NCI-H2196 treated with DMSO at 0.1 percent for 48 hours (cell line): ENCODE data around the gene TTLL8.
"Not testable (repeated sequence)": the region's sequence is repeated elsewhere in the genome, so short reads cannot be mapped to it uniquely, and the experiment has no call there.

ENCODE experiments used
- DNase-seq: peaks from one replicate; lab custom pipeline; 2025; ENCODE audit not compliant: unreplicated experiment; lab: John Stamatoyannopoulos, UW

The TTLL8 gene

DNA sequence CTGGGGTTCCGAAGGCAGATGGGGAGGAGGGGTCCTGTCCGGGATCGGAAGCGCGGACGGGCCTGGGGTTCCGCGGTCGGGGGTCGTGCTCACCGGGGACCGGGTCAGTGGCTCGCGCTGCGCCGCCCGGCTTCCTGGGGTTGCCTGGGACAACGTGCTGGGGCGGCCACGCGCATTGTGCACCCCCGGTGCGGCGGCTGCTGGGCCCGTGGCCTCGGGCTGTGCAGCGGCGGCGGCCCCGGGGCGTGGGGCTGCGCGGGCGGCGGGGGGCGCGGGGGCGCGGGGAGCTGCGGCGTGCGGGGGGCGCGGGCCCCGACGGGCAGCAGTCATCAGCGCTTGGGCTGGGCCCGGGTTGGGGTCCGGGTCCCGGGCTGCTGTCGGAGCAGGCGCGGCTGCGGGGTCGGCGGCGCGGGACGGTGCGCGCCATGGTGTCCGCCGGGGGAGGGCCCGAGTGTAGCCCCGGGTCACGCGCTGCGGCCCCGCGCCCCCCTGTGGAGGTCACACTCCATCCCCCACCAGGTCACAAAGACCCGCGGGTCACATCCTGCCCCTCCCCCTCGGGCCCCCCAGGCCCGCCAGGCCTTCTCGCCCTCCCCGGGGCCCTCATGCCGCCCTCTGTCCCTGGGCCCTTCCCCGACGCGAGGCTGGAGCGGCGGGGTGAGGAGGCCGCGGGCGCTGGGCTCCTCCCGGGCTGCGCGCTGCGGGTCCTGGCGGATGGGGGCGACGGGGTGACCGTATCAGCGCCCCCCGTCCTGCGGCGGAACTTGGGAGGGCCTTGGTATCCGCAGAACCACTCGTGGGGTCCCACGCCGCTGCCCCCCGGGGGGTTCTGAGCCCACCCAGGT lies at the start of gene TTLL8:
TSS of gene TTLL8 (minus strand) at position 238 of the 845 bp plus-strand sequence.
- DNase-seq: no peak

DNA sequence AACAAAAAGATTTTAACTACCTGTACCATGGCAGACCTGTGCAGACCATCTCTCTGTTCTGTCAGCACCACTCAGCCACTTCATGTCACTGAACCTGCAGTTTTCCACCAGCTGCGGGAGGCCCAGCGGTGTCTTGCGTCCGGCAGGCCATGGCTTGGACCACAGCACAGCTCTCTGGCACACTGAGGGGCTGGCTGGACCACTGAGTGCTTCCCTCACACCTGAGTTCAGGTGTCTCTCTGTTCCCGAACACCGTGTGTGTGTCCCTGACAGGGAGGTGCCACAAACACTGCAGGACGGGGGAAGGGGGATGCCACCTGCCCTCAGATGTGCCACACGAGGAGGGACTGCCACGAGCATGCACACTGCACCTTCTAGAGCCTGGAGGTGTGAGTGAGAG lies 49.4 kb upstream of the TTLL8 start:
- DNase-seq: no peak

DNA sequence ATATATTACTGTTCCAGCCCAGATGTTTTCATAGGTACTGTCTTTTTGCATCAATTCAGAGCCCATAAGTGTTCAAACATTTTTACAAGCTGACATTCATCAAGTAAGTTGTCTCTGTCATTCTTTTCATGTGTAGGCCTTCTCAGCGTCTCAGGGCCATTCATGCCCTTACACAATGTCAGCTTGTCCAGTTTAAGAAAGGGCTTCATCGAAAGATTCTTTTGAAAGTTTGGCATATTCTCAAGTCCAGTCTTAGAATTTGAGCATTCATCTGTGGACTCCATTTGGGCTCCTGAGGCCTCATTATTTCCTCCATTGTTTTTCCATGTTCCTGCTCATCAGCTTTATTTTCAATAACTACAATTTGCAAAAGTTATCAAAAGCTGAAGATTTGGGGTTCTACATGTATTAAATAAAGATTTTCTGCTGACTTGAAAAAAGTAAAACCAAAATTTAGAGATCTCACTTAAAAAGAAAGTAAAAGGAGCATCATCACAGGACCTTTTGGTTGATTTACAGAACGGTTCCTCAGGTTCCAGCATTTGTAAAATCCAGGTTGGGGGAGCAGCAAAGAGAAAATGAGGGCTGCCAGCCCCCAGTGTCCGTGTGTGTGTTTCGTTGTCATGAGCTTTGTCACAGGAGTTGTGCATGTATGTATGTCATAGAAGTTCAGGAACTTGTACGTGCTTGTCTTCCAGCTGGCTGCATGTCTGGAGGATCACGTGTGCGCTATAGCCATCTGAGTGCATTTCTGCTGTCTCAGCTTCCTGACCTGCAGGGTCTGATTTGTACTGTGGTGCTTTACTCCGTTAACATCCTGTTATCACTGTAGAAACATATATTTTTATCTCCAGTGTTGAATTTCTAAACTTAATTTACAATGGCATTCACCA lies 47.4 kb upstream of the TTLL8 start:
- DNase-seq: no peak

DNA sequence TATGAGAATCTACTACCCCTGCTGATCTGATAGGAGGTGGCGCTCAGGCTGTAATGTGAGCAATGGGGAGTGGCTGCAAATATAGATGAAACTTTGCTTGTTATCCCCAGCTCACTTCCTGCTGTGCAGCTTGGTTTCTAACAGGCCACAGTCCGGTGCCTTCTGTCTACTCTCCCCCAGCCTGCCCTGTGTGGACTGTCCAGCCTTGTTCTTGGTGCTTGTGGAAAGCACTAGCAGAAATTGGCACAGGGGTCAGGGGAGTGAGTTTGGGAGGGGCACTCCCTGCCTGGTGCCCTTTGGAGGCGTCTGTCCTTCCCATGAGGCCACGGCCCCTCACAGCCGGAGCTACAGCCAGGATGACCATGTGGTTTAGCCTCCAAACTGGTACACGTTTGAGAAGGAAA lies 46.0 kb upstream of the TTLL8 start:
- DNase-seq: no peak

DNA sequence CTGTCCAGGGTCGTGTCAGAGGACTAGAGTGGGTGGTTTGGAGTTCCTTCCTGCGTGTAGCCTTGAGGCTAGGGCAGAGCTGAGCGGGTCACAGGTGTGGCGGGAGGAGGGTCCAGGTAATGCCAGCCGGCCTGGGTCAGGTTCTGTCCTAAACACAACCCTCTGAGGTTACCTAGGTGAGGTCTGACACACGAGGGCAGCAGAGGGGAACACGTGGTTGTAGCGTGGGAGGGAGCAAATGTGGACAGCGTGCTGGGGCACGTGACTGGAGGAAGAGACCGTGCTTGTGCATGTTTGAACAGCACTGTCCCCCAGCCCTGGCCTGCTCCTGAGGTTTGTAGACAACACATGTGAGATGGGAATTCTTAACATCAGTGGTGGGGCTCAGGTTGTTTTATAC lies 44.8 kb upstream of the TTLL8 start:
- DNase-seq: peak; percentile 42

DNA sequence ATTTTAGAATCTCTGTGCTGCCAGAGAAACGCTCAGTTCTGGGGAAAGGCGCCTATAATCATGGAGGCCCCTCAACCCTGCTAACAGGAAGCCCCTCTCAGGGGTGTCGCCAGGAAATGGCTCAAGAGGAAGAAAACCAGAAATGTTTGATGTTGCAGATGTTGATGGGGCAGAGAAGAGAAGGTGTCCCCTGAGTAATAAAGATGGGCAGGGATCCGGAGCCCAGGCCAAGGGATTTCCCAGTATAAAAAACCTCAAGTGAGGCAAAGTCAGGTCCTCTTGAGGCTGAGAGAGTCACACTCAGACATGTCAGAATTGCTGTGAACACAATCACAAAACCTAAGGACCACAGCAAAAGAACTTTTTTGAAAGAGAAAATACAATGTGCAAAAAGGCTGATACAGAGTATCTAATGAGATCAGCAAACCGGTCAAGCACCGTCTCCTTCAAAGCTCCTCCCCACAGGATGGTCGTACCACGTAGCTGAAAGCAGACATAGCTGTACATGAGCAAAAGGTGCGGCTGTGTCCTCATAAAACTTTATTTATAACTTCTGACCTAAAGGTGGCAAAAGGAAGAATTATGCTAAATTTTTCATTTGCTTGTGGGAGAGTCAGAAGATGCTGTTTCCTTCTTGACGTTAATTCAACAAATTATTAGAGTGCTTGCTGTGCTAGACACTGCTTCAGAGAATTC lies 43.9 kb upstream of the TTLL8 start:
- no peak for DNase-seq

DNA sequence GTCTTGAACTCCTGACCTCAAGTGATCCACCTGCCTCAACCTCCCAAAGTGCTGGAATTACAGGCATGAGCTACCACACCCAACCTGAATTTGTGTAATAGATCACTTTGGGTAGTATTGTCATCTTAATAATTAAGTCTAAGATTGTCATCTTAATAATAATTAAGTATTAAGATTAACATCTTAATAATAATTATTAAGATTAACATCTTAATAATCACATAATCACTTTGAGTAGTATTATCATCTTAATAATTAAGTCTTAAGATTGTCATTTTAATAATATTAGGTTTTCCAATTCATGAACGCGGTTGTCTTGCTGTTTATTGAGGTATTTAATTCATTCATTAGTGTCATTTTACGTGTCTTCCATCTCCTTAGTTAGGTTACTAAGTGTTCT lies 40.0 kb upstream of the TTLL8 start:
- DNase-seq: no peak

DNA sequence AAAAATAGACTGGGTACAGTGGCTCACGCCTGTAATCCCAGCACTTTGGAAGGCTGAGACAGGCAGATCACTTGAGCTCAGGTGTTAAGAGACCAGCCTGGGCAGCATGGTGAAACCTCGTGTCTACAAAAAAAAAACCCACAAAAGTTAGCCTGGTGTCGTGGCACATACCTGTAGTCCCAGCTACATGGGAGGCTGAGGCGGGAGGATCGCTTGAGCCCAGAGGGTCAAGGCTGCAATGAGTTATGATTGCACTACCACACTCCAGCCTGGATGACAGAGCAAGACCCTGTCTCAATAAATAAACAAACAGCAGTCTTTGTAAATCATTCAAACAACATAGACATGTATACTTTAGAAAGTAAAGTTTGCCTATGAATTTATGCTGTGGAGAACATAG lies 34.2 kb upstream of the TTLL8 start:
- DNase-seq: no peak

DNA sequence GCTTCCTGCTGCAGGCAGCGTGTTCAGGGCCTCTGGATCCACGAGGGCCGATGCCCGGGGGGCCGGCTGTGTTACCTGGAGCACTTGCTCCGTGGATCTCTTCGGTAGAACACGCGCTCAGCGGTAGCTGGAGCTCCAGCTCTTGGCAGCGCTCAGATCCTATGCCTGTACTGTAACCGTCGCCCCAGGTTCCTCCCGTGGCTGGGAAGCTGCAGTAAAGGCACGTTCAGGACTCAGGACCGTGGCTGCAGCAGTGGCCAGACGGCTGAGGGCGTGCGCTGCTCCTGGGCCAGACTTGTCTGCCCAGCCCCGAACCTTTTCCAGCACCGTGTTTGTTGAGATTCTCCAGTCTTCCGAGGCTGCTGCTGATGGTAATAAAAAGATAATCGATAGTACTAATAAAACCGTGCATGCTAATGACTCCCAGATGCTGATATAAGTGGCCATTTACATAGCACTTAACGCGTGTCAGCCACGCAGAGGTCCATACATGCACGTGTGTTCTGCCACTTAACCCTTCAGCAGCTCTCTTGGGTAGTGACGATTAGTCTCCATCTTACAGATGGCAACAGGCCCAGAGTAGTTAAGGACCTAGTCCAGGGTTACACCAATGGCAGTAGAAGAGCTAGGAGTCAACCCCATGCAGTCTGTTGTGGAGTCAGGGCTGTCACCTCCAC lies 33.1 kb upstream of the TTLL8 start:
- no peak for DNase-seq

DNA sequence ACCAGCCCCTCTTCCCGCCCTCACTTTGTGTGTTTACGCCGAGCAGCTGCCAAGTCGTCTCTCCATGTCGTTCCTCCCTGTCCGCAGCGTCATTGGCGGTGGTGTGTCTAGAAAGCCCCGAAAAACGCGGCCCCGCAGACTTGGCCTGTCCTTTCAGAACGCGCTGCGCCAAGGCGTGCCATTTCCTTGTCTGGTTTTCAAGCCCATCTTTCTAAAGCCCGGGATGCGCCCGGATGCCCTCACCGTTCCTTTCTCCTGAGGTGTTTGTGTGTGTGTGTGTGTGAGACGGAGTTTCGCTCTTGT lies 32.3 kb upstream of the TTLL8 start:
- no peak for DNase-seq

DNA sequence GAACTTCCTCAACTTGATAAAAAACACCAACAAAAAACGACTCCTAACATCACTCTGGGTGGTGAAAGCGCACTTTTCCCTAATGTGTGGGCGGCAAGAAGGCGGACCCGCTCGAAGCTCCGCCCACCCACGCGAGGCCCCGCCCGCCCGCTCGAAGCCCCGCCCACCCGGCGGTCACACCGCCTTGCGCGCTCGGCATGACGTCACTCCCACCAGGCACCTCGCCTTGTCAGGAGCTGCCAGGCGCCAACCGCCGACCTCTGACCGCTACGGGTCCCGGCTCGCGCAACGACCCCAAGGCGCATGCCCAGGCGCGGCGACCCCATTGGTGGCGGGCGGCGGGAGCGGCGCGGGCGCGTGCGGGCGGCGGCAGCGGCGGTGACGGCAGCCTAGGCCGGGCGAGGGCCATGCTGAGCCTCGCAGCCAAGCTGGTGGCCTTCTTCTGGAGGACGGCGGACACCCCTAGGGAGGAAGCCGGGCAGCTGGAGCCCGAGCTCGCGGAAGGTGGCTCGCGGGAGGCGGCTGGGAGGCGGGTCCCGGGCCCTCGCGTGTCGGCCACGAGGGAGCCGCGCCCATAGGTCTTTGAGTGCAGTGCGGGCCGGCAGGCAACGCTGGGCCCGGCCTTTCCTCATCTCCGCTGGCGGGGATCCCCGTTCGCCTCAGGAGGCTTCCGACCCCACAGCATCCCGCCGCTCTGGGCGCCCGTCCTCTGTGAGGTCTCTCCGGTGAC lies 31.7 kb upstream of the TTLL8 start, which contains the start of gene MOV10L1:
TSS of gene MOV10L1 (plus strand) at position 325 of the 730 bp plus-strand sequence. CDS start at position 408, 83 bp downstream.
- DNase-seq: no peak

DNA sequence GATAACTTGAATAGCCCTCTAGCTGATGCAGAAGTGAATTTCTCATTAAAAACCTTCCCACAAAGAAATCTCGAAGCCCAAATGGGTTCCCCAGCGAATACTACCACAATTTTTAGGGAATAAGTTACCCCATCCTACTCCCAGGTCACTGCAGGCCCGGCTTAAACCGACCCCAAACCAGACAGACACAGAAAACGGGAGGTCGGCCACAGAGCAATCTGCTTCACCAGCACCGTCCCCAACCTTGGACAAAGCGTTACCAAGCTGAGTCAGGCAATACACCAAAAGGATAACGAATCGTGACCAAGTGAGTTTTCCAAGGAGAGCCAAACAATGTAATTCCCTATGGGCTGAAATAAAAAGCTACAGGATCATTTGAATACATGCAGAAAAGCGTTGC lies 31.1 kb upstream of the TTLL8 start:
- DNase-seq: no peak

DNA sequence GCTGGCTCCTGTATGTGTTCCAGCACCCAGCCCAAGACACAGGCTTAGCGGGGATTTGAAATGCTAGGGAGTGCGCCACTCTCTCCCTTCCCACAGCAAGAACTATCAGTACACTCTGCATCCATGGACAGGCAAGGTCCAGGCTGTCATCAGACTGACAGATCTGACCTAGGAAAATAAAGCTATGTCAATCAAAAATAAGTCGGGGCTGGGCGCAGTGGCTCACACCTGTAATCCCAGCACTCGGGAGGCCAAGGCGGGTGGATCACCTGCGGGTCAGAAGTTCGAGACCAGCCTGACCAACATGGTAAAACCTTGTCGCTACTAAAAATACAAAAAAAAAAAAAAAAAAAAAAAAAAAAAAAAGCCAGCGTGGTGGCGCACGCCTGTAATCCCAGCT lies 30.0 kb upstream of the TTLL8 start:
- DNase-seq: no peak

DNA sequence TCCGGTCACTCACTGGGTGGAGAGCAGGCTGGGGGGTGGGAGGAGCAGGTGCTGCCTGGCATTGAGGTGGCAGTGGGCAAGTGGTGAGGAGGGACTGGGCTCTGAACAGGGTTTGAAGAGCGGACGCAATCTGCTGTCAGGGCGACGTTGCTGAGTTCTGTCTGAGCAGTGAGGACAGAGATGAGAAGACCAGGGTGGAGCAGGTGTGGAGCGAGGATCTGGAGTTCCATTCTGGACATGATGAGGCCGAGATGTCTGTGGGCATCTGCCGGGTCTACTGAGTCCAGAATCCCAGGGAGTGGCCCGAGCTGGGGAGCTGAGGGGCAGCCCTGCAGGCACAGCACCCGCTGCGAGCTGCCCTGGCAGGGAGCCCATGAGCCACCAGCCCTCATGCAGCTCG lies 29.5 kb upstream of the TTLL8 start:
- DNase-seq: no peak

DNA sequence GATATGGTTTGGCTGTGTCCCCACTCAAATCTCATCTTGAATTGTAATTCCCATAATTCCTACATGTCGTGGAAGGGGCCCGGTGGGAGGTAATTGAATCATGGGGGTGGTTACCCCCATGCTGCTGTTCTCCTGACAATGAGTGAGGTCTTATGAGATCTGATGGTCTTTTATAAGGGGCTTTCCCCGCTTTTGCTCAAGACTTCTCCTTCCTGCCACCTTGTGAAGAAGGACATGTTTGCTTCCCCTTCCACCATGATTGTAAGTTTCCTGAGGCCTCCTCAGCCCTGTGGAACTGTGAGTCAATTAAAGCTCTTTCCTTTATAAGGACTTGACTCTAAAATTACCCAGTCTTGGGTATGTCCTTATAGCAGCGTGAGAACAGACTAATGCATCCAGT lies 28.9 kb upstream of the TTLL8 start:
- DNase-seq: not testable (repeated sequence)

DNA sequence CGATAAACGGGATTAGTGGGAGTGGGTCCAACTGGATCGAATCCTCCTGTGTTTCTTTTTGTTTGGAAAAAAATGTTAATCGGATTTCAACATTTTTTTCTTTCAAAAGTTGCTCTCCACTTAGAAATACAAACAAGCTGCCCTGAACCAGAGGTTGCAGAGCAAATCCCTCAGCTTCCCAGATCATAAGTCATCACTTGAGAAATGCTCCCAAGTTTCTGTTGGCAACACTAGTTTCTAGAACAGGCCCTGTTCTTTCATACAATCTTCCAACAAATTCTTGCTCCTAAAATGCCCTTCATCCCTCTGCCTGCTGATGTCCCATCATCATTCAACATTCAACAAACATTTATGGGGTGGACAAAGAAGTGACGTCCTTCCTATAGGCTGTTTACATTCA lies 28.4 kb upstream of the TTLL8 start:
- DNase-seq: no peak

DNA sequence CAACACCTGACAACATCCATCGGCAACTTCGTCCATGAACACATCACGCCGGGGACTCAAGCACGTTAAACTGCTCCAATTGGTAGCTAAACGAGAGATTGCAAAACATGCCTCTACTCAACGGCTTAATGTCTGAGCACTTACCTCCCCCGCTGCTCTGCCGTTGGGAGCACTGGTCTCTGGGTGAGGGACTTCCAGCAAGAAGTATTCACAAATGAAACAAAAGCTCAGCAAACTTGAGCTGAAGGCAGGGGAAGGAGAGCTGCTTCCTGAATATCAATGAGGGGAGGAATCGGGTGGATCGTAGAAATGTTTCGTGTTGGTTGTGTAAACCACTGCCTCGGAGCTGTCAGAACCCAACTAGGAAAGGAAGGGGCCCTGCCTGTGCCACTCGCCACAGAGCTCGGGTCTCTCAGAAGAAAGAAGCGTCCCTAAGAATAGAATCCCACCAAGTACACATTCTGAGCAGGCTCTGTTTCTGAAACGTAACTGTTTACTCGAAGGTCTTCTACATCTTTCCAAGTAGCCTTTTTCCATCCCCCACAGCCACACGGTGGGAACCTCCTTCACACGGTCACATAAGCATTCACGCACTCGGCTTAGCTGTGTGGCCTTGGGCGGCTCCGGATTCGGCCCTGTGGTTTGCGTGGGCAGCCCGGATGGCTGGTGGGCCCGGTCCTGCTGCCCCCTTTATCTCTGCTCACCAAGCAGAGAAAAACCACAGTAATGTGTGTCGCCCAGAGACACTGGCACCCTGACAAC lies 27.3 kb upstream of the TTLL8 start, which contains the start of gene MLC1:
TSS of gene MLC1 (minus strand) at position 216 of the 762 bp plus-strand sequence. CDS start 524 bp downstream, outside the sequence.
- no peak for DNase-seq

DNA sequence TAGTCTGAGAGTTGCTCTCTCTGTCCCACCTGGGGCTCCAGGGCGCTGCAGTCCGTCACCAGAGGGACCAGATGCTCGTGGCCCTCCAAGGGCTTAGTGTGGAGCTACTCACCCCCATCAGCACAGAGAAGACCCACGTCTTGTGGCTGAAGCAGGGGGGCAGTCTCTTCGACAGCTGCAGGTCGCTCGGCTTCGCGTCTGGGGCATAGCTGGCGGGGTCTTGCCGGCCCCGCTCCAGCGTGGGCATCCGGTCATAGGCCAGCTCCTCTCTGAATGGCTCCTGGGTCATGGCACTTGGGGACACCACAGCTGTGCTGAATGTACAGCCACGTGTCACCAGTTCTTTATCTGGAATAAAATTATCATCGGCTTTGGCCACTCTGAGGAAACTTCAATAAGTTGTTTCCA lies 26.5 kb upstream of the TTLL8 start:
- DNase-seq: no peak

DNA sequence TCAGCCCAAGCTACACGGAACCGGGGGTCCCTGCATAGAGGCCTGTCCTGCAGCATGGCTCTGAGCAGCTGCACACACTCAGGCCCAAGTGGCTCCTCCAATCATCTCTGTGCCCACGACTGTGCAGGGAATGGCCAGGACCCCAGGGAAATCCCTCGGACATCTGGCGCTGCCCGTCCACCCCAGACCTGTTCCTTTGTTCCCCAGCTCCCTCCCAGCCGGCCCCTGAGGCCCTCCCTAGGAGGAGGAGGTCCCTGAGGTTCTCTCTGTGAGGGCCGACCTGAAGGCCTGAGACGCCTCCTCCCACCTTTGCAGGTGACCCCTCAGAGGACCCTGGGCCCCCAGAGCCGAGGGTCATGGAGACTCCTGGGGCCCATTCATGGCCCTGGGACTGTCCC lies 26.0 kb upstream of the TTLL8 start:
- DNase-seq: no peak
